ENCODE data around the gene OCRL.

The OCRL gene

GRCh38 chrX:129553619-129554288, 13.7 kb downstream of the OCRL start:
- TF ChIP-seq POLR2AphosphoS5 (IDR thresholded peaks at IDR 0.05; ENCODE audit: low read depth, low read length) (no peak), SIN3A (IDR thresholded peaks at IDR 0.05; ENCODE audit: borderline replicate concordance, insufficient read depth, low read length) (no peak), REST (IDR thresholded peaks at IDR 0.05; ENCODE audit: insufficient read depth in 1 of 2, low read depth in 2 of 2, low read length in 2 of 2) (no peak), FOXP2 (optimal IDR thresholded peaks at IDR 0.05; ENCODE audit: borderline replicate concordance, extremely low read depth, extremely low read length, insufficient read depth) (no peak), TAF1 (IDR thresholded peaks at IDR 0.05; ENCODE audit: borderline replicate concordance, insufficient read depth, low read length) (no peak)

- TF ChIP-seq FOXP2 (optimal IDR thresholded peaks at IDR 0.05; ENCODE audit: borderline replicate concordance, extremely low read depth, extremely low read length, insufficient read depth) (no peak), TAF1 (IDR thresholded peaks at IDR 0.05; ENCODE audit: borderline replicate concordance, insufficient read depth, low read length) (no peak), REST (IDR thresholded peaks at IDR 0.05; ENCODE audit: insufficient read depth in 1 of 2, low read depth in 2 of 2, low read length in 2 of 2) (no peak), SIN3A (IDR thresholded peaks at IDR 0.05; ENCODE audit: borderline replicate concordance, insufficient read depth, low read length) (no peak), POLR2AphosphoS5 (IDR thresholded peaks at IDR 0.05; ENCODE audit: low read depth, low read length) (no peak)
These were observed 16.8 kb downstream of the OCRL start for GRCh38 chrX:129556806-129557315.

GRCh38 chrX:129557844-129558480, 17.9 kb downstream of the OCRL start:
- TF ChIP-seq SIN3A (IDR thresholded peaks at IDR 0.05; ENCODE audit: borderline replicate concordance, insufficient read depth, low read length) (no peak), REST (IDR thresholded peaks at IDR 0.05; ENCODE audit: insufficient read depth in 1 of 2, low read depth in 2 of 2, low read length in 2 of 2) (no peak), TAF1 (IDR thresholded peaks at IDR 0.05; ENCODE audit: borderline replicate concordance, insufficient read depth, low read length) (no peak), FOXP2 (optimal IDR thresholded peaks at IDR 0.05; ENCODE audit: borderline replicate concordance, extremely low read depth, extremely low read length, insufficient read depth) (no peak), POLR2AphosphoS5 (IDR thresholded peaks at IDR 0.05; ENCODE audit: low read depth, low read length) (no peak)

DNA sequence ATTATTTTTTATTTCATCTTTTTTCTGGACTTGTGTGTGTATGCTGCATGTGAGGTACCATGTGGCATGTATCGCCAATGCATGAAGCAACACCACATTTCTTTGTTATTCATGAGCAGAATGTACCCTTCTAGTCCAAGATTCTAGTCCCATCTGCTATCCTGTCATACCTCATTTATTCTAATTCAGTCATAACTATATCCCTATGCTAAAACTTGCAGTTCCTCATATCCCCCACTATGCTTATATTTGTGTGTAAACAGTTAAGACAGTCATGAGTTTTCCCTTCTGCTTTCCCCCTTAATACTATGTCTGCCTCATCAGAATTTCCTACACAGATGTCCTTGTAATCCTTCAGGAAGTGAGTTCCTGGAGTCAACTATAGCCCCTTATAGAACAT, 19.7 kb downstream of the OCRL start:
- no peak for TF ChIP-seq TAF1 (IDR thresholded peaks at IDR 0.05; ENCODE audit: borderline replicate concordance, insufficient read depth, low read length)
- TF ChIP-seq FOXP2 (optimal IDR thresholded peaks at IDR 0.05; ENCODE audit: borderline replicate concordance, extremely low read depth, extremely low read length, insufficient read depth), result no peak
- TF ChIP-seq SIN3A (IDR thresholded peaks at IDR 0.05; ENCODE audit: borderline replicate concordance, insufficient read depth, low read length), result no peak
- TF ChIP-seq REST (IDR thresholded peaks at IDR 0.05; ENCODE audit: insufficient read depth in 1 of 2, low read depth in 2 of 2, low read length in 2 of 2), result no peak
